ENCODE measurements around the gene CLEC3A. TPM values are rescaled to one million over a fixed set of nuclear protein-coding genes. Genes with fewer than 3 reads are reported as not detected.
"Not testable (repeated sequence)": the region's sequence is repeated elsewhere in the genome, so short reads cannot be mapped to it uniquely, and the experiment has no call there.

CLEC3A gene
- total RNA-seq, 1 donor from 2014 or later = not detected

DNA sequence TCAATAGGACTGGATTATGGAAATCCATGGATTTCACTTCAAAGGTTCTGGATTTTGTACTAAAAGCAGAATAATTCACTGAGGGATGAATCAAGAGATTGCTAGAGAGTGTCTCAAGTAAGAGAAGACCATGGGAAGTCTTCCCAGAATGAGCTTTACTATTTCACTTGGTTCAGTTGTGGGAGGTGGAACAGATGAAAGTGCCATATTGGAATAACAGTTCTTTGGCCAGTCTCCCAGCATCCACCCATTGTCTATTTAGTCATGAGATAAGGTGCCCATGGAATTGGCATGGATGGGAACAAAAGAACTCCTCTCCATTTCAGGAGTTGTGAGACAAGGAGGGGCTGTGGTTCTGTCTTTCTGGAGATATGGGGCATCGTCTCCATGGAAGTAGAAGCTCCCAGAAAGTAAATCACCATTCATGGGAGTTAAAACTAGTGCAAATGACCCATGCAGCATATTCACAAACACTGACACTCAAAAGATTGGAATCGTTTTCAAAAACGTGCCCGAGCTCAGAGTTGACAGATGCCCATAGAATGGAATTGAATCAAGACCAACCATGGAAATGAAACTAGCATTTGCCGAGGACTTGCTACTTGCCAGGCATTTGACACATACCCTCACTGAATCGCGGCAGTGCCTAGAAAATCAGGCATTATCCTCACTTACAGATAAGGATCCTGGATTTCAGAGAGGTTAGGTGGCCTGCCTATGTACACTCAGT is 36.2 kb upstream of the CLEC3A start:
- no peaks in the 10 kb centered on the region for H3K9me3 ChIP-seq
- no peak for TF ChIP-seq POLR2AphosphoS5 (IDR thresholded peaks at IDR 0.05; ENCODE audit: insufficient read depth in 1 of 2, low read depth in 1 of 2)
- TF ChIP-seq POLR2A (IDR thresholded peaks at IDR 0.05) = no peak
- no peak for TF ChIP-seq CTCF (IDR thresholded peaks at IDR 0.05)
- H3K4me1 ChIP-seq = peaks cover 10% of the 10 kb centered on the region
- H3K4me3 ChIP-seq = no peak overlapping the region
- no peak overlapping the region for H3K27ac ChIP-seq
- H3K27me3 ChIP-seq = no peaks in the 10 kb centered on the region
- DNase-seq (ENCODE audit: extremely low spot score in 2 of 2) = no peak
- no peaks in the 10 kb centered on the region for H3K36me3 ChIP-seq
- intact Hi-C loops (cut with DNase I) = no loop called here

DNA sequence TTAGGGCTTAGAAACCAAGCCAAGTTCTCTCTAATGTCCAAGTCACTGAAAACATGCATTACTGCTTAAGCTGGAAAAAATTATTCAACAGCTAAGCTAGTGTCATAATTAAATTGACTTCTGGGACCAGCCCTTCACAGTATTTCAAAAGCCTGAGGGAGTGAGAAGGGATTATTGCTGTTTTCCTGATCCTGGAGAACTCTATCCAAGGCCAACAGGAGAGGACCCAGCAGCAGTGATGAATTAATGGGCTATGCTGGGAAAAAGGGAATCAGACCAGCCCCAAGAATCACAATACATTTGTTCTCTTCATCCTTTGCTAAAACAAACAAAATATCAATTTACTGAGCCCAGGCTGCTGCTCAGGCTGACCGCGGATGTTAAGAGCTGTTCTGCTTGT is 34.5 kb upstream of the CLEC3A start:
- DNase-seq (ENCODE audit: extremely low spot score in 2 of 2) = no peak
- H3K27ac ChIP-seq = peak overlapping the region; percentile 44
- no peaks in the 10 kb centered on the region for H3K9me3 ChIP-seq

GRCh38 chr16:77989846-77990245 is 32.5 kb upstream of the CLEC3A start:
- Histone ChIP-seq H3K27ac (no peak overlapping the region), H3K4me1 (peaks cover 29% of the 10 kb centered on the region), H3K36me3 (no peaks in the 10 kb centered on the region), H3K27me3 (no peaks in the 10 kb centered on the region), H3K9me3 (no peaks in the 10 kb centered on the region), H3K4me3 (no peak overlapping the region)
- no peak for DNase-seq (ENCODE audit: extremely low spot score in 2 of 2)
- TF ChIP-seq POLR2AphosphoS5 (IDR thresholded peaks at IDR 0.05; ENCODE audit: insufficient read depth in 1 of 2, low read depth in 1 of 2) (no peak), CTCF (IDR thresholded peaks at IDR 0.05) (no peak), POLR2A (IDR thresholded peaks at IDR 0.05) (no peak)
- intact Hi-C loops (cut with DNase I) = no loop called here

More for the DNA sequence above, 34.5 kb upstream of the CLEC3A start:
- no peak overlapping the region for H3K4me3 ChIP-seq
- H3K27me3 ChIP-seq = no peaks in the 10 kb centered on the region
- TF ChIP-seq CTCF (IDR thresholded peaks at IDR 0.05) (no peak), POLR2AphosphoS5 (IDR thresholded peaks at IDR 0.05; ENCODE audit: insufficient read depth in 1 of 2, low read depth in 1 of 2) (no peak)
- intact Hi-C loops (cut with DNase I) = no loop called here
- H3K4me1 ChIP-seq = peaks cover 16% of the 10 kb centered on the region
- H3K36me3 ChIP-seq = no peaks in the 10 kb centered on the region

GRCh38 chr16:77991701-77992100 is 30.6 kb upstream of the CLEC3A start:
- intact Hi-C loops (cut with DNase I) = no loop called here
- DNase-seq (ENCODE audit: extremely low spot score in 2 of 2) = no peak
- no peaks in the 10 kb centered on the region for H3K9me3 ChIP-seq
- H3K36me3 ChIP-seq = no peaks in the 10 kb centered on the region
- no peak overlapping the region for H3K4me3 ChIP-seq
- H3K4me1 ChIP-seq = peaks cover 29% of the 10 kb centered on the region
- no peaks in the 10 kb centered on the region for H3K27me3 ChIP-seq
- H3K27ac ChIP-seq = no peak overlapping the region
- TF ChIP-seq POLR2AphosphoS5 (IDR thresholded peaks at IDR 0.05; ENCODE audit: insufficient read depth in 1 of 2, low read depth in 1 of 2) (no peak), POLR2A (IDR thresholded peaks at IDR 0.05) (no peak), CTCF (IDR thresholded peaks at IDR 0.05) (no peak)

GRCh38 chr16:77992381-77992780 is 30.0 kb upstream of the CLEC3A start:
- intact Hi-C loops (cut with DNase I); H3K4me3 ChIP-seq; DNase-seq (ENCODE audit: extremely low spot score in 2 of 2); H3K36me3 ChIP-seq; H3K9me3 ChIP-seq; H3K27me3 ChIP-seq: not testable (repeated sequence)
- Histone ChIP-seq H3K27ac (peak overlapping the region; percentile 83), H3K4me1 (peaks cover 29% of the 10 kb centered on the region)

Data from vagina (tissue), 2 donors.